GM19372 (cell line): ENCODE measurements around the gene TMCC2.
"Not testable (repeated sequence)": the region's sequence is repeated elsewhere in the genome, so short reads cannot be mapped to it uniquely, and the experiment has no call there.

Experiments
- ATAC-seq: cut with Tn5 transposase; IDR thresholded peaks from one replicate; pipeline ENCODE4 v1.9.1; 2021; ENCODE audit warnings: mild to moderate bottlenecking, low read depth, moderate library complexity; ENCODE audit not compliant: unreplicated experiment

Gene TMCC2

DNA sequence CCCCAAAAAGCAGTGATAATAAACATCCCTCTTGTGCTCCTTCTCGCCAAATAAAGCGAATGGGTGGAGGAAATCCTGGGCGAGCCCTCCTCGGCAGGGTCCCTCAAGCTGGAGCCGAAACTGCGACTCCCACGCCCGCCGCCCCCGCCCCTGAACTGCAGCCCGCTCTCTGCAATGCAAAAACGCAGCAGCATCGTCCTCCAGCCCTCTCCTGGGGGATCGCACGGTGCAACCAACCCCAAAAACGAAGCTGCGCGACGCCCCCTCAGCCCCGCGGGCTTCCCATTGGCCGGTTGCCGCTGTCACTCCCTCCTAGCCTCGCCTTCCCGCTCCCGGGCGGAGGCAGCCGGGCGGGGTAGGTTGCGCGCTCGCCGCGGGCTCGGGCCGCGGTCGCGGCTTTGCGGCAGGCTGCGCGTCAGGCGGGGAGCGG is at the start of gene TMCC2:
TSS of gene TMCC2 (plus strand) at position 363 of the 430 bp plus-strand sequence. CDS start 619 bp downstream, outside the sequence.
- peak; percentile 91 for ATAC-seq

GRCh38 chr1:205179842-205180241 is 47.9 kb upstream of the TMCC2 start:
- ATAC-seq: no peak

GRCh38 chr1:205180331-205180730 is 47.4 kb upstream of the TMCC2 start:
- ATAC-seq: not testable (repeated sequence)

DNA sequence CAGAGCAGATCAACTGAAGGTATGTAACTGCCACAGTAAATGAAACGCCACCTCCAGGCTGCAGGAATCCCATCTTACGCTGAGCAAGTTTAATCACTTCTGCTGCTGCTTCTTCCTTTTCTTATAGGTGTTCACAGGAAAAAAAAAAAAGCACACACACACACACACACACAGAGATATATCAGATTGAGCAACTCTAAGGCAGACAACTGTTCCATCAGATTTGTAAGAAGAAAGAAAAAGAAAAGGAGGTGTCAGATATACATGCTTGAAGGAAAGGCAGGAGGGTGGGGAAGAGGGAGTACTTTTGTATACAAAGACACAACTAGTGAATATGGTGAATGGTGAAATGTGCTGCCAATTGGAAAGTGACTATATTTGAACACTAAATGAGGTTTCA is 44.8 kb upstream of the TMCC2 start:
- no peak for ATAC-seq

GRCh38 chr1:205183676-205184335 is 43.9 kb upstream of the TMCC2 start:
- no peak for ATAC-seq

- ATAC-seq: no peak
Measured at GRCh38 chr1:205186191-205186590, 41.6 kb upstream of the TMCC2 start.

- no peak for ATAC-seq
Measured at GRCh38 chr1:205187420-205187819, 40.3 kb upstream of the TMCC2 start.

GRCh38 chr1:205188098-205188497 is 39.6 kb upstream of the TMCC2 start:
- ATAC-seq: no peak

DNA sequence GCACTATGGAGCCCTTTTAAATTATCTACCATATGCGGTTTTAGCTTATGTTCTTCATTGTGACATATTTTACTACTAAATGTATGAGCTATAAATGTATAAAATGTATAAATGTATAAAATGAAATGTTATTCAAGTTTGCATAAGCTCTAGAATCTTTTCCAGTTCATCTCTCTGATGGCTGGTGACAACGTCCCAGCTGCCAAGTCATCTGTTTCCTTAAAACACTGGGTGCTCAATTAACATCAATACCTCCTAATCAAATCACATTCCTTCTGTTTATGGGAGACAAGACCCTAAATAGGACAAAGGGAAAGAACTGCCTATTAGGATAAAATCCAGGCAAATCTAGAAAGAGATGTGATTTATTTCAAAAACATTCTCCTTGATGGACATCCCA is 39.1 kb upstream of the TMCC2 start:
- no peak for ATAC-seq

DNA sequence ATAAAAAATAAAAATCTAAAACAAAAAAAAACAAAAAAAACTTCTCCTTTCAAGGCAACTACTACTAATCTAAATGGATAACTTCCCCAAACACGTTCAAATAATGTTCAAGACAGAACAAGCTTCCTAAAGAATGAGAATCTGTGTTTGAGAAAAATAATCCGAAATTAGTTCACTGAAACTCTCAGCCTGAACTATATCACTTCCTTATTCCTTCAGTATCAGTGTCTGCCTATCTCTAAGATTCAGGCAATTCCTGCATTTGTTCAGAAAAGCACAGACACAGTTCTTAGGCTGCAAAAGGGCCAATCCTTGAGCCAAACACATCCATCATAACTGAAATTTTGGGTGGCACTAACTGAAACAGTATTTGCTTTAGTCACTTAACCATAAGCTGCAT is 38.6 kb upstream of the TMCC2 start:
- ATAC-seq: no peak

- ATAC-seq: no peak
Measured at GRCh38 chr1:205190845-205191577, 36.7 kb upstream of the TMCC2 start.

DNA sequence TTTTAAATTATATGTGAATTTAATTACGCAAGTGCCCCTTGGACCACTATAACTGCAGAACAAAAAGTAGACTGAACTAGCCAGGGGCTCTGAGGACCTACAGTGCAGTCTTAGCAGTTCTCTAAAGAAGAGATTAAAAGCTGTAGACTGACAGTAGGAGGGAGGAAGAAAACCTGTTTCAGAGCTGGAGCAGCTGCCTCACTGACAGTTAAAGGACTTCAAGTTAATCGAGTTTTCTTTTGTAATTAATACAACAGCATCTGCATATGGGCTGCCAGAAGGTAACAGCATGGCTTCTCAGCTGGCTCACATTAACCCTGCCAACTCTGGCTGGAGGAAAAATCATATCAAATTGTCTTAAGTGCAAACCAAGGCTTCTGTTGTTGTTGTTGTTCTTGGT is 36.1 kb upstream of the TMCC2 start:
- ATAC-seq: no peak

DNA sequence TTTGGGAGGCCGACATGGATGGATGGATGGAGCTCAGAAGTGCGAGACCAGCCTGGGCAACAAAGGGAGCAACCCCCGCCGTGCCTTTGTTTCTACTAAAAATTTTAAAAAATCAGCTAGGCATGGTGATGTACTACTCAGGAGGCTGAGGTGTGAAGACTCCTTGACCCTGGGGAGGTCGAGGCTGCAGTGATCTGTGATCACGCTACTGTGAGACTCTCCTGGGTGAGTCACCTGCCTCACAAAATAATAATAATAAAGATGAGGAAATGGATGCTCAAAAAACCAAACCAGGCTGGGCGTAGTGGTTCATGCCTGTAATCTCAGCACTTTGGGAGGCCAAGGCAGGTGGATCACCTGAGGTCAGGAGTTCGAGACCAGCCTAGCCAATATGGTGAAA is 35.5 kb upstream of the TMCC2 start:
- ATAC-seq: no peak

GRCh38 chr1:205199090-205199930 is 28.4 kb upstream of the TMCC2 start:
- no peak for ATAC-seq

GRCh38 chr1:205199931-205200299 is 27.8 kb upstream of the TMCC2 start:
- ATAC-seq: no peak

DNA sequence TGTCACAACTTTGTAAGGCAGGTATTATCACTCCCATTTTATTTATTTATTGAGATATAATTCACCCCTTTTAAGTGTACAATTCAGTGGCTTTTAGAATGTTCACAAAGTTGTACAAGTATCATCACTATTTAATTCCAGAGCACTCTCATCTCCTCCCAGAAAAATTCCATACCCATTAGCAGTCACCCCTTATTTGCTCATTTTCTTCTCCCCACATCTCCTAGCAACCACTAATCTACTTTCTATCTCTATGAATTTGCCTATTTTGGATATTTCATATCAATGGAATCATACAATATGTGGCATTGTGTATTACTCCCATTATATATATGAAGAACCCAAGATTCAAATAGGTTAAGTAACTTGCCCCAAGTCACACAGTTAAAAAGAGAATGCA is 23.2 kb upstream of the TMCC2 start:
- ATAC-seq: no peak

GRCh38 chr1:205205055-205205454 is 22.7 kb upstream of the TMCC2 start:
- no peak for ATAC-seq

DNA sequence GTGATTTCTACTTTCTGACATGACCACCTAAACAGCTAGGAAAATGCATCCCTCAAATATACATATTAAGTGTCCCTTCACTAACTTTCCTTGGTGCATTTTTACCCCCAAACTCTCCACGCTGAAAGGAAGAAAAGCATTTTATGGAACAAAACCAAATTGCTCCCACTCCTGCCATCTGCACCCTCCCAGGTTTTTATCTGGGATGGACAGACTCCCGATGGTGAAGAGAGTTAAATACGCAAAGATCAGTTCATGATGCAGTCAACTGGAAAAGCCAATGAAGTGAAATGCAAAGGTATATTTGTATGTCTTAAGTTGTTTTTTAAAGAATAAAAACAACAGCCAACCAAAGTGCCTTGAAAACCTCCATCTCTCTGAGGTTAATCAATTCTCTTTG is 18.9 kb upstream of the TMCC2 start:
- ATAC-seq: no peak

GRCh38 chr1:205210756-205211168 is 17.0 kb upstream of the TMCC2 start:
- ATAC-seq: peak; percentile 34

- ATAC-seq: peak; percentile 68
Measured at GRCh38 chr1:205211169-205211838, 16.4 kb upstream of the TMCC2 start, which contains the start of gene DSTYK. TSS of gene DSTYK (minus strand) at chr1:205211702. CDS start at chr1:205211535, 167 bp downstream.
